Raji (cell line): ENCODE data around the gene PDE1A.

ENCODE experiments used
- POLR2A ChIP-seq: IDR thresholded peaks from 2 replicates; pipeline ENCODE4 v1.6.1; 2011; ENCODE audit warnings: low read depth, low read length, control low read depth; ENCODE audit not compliant: insufficient read depth

PDE1A gene

DNA sequence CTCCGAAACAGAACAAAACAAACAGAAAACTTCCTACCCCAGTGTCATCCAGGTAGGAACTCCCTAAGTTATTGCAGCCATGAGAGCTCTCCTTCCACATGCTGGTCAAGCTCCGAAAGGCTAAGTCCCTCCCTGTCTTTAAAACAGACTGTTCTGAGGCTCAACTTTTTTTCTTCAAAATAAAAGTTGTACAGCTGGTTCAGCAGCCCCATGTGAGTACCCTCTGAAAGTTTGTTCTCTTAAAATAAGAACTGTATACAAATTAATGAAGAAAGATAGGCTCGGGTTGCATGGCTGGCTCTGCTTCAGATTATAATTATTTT lies at the start of gene PDE1A:
Gene PDE1A (minus strand): TSS at position 119 of the 323 bp plus-strand sequence.
- TF ChIP-seq POLR2A: no peak

DNA sequence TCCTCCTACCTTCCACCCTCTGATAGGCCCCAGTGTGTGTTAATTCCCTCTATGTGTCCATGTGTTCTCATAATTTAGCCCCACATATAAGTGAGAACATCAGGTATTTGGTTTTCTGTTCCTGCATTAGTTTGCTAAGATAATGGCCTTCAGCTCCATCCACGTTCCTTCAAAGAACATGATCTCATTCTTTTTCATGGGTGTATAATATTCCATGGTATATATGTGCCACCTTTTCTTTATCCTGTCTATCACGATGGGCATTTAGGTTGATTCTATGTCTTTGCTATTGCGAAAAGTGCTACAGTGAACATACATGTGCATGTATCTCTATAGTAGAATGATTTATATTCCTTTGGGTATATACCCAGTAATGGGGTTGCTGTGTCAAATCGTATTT lies 46.8 kb upstream of the PDE1A start:
- TF ChIP-seq POLR2A: no peak

DNA sequence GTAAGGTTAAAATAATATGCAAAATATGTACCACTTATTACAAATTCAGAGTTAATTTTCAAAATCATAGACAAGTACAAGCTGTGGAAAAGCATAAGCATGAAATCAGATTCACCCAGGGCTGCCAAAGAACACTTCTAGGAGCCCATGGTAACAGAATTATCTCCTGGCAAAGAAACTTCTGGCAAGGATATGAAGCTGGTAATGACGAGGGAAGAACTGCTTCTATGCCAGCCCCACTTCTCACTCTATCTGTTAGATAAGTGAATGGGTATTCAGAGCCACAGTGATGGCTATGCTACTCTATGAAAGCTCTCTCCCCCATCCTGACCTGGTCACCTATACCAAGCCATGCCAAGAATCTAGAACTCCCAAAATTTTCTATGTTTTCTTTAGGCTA lies 36.9 kb upstream of the PDE1A start:
- no peak for TF ChIP-seq POLR2A

DNA sequence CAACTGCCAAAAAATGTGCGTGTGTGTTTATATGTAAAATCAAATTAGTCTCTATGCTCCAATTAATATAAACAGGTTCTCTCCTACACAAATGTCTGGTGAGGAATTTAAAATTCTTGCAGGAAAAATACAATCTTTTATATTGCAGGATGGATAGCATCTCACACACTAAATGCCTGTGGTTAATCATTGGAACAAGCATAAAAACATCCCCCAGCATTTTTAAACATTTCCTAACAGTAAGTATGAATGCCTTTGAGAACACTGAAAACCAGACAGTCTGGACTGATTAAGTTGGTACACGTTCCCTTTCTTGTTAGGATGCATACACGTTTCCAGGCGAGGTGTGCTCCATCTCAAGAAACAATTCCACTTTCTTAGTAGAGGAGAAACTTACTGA lies 29.9 kb upstream of the PDE1A start:
- TF ChIP-seq POLR2A: no peak

DNA sequence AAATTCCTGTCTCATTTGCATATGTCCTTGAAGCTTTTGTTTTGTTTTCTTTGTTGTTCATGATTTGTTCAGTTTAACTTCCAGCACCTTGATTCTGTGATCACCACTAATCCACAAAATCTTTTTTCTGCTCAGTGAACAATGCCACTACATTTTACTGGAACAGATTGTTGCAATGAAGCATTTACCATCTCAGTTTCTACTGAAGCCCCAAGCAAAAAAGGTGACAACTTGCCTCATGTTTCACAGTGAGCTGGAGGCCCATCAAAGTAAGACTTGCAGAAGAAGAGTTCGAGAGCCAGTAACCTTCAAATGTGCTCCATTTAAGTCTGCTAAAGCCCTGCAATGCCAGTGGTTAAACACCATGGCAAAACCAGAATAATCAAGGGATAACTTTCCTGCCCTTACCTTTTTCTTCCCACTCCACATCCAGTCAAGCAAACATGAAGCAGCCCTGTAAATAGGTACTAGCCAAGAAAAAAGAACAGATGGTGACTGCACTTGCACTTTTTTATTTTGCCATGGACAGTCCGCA lies 25.7 kb upstream of the PDE1A start:
- TF ChIP-seq POLR2A: no peak

DNA sequence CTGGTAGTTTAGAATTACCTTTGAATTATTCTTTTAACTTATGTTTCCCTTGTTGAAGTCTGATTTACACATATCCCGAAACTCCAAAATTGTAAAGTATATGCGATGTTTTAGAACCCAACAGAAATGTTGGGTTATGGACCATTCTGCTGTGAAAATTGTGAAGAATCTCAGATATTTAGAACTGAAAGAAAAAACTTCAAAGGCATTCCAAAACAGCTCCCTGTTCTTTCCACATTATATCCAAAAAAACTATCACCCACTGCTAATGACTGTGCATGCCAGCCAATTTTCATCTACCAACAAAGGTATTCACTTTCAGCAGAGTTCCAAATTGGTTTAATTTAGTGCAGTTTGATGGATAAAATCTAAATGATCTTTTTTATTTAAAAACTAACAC lies 21.5 kb upstream of the PDE1A start:
- no peak for TF ChIP-seq POLR2A

DNA sequence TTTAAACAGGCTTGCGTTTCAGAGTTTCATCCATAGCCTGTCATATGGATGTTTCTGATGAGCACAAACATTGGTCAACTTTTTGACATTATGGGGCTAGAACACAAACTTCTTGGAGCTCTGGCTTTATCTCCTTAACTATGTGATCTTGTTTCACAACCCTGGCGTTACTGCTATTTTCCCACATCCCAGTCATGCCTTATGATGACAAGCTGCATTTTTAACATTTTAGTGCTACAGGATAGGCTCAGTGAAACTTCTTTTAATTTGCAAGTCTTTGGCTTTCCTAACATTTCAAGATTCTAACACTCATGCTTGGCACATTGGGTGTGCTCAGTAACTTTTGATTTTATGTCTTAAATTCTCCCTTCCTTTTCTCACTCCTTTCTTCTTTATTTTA lies 21.0 kb upstream of the PDE1A start:
- TF ChIP-seq POLR2A: no peak

DNA sequence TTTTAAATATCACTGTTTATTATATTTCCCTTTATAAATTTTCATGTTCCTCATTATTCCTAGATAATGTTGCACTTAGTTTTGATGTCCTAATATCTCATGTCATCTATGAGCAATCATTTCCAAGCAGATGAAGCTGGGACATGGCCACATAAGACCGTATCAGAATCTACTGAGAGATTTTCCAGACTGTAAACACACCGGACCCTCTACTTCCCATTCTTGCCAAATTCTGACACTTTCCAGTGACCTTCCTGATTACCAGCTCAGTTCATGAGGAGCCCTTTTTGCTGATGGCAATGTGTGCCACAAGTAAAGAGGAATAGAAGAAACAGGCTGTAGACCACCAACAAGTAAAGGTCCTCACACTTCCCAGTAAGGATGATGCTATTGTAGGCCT lies 20.3 kb upstream of the PDE1A start:
- no peak for TF ChIP-seq POLR2A

DNA sequence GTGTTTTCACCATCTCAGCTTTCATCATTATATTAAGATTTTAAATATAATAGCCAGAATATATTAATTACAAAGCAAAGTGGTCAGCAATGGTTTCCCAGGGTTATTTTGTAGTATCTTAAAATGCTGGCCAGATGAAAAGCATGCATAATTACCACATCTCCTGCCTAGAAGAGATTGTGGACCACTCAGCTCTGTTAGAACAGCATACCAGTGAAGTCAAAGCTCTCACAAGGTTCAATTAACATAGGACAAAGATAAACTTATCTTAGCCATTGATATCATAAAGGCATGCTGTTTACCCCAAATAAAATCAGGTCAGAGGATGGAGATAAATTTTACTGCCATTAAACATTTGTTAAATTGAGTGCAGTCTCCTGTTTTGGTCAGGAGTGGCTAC lies 19.3 kb upstream of the PDE1A start:
- no peak for TF ChIP-seq POLR2A

DNA sequence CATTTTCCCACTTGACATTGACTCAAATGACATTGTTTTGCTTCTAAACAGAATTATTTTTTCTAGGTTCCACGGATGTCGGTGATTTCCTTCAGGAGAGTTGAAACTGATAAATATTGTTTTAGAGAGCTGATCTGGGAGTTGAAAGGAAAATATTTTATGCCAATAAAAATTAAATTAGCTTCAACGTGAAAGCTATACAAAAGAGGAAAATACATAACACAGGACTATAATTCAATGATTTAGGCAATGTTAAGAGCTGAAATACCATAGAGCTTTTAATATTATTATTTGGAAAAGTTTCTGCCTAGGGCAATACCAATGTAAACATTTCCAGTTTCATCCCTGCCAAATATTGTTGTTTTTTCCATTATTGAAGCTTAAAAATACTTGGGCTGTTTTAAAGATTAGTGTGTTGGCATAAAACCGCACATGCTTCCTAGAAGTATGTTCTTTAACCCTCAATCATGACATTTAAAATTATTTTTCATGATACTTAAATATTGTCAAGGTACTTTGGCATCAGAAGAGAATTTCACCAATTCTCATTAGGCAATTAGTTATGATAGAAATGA lies 18.6 kb upstream of the PDE1A start:
- TF ChIP-seq POLR2A: no peak

DNA sequence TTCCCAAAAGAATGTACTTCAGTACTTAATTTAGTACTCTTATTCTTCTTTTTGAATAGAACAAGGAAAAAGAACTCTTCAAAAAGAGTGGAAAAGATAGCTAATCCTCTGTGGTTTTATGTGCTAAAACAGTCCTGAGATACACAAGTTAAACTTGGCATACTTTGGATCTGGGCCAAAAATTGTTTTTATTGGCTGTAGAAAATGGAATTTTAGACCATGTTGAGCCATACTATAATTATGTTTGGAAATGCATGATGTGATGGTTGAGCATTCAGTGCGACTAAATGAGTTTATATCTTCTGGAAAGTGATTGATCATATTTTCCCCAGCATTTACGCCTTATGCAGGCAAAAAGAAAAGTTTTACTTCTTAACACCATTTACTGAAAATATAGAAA lies 18.0 kb upstream of the PDE1A start:
- TF ChIP-seq POLR2A: no peak

DNA sequence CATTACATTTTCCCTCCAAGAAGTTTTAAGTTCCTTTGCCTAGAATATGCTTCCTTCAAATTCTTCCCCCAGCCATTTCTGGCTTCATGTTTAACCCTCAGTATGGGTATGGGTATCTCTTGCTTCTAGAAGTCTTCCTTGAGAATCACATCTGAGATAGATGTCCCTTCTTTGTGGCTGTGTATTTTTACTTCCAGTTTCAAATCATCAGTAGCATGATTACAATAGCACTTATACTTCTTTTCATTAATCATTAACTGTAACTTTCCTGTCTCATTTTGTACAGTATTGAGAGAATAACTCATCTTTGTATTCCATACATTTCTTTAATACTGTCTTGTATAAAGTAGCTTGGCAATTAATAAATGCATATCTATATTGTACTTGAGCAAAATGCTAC lies 17.3 kb upstream of the PDE1A start:
- no peak for TF ChIP-seq POLR2A

DNA sequence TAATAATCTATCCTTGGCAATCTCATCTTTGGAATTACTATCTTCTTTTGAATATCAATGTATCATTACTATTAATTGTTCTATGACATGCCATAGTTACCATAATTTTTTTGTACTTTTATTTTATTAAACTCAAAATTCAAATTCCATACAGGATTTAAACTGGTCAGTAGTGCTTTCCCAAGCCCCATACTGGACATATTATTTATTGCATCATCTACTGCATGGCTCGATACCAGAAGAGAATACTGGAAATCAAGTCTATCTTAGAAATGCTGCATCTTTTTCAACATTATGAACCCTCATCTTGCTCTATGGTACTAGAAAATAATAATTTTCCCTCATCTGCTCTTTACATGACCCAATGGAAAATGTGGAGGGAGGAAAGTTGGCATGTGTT lies 9.4 kb upstream of the PDE1A start:
- TF ChIP-seq POLR2A: no peak

DNA sequence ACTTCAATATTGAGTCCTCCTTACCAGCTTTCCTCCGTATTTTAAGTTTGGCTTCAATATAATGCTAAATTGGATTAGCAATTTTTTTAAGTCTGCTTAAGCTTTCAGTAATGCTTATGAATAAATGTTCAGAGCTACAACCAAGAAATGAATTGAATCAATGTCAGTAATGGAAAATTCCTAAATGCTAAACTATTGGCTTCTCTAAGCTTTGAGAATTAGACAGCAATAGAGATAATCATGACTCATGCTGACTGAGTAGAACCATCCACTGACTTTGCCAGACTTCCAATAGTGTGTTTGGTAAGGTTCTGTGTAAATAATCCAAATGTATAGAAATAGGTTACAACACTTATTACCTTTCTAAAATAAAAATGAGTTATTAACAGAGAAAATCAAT lies 8.9 kb upstream of the PDE1A start:
- no peak for TF ChIP-seq POLR2A

DNA sequence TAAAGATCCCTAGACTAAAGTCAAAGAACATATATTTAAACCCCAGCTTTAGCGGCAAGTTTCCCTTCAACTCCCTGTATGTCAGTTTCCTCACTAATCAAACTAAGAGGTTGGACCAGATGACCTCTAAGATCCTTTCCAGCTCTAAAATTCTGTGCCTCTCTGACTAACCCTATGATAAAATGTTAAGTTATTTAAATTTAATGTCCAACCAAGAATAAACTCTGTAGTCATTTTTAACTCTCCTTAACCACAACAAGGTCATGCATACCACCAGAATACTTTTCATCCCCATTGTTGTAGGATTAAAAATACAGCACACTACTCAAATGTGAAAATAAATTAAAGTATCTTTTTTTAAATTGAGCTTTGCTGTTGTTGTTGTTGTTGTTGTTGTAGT lies 5.2 kb upstream of the PDE1A start:
- TF ChIP-seq POLR2A: no peak

DNA sequence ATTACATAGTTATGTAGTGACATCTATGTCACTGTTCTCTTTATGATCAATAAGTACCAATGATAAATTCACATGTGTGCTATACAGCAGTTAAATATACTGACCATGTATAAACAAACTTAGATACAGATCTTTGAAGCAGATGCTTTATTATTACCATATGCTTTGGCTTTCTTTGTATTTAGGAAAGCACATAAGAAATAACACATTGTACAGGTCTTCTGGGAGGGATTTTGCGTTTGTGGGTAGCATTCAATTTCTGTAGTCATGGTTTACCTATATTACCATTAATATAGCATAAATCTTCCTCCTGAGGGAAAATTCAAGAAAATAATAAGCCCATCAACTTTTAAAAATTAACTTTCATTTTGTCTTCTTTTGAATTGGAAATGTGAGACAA lies 1.6 kb upstream of the PDE1A start:
- TF ChIP-seq POLR2A: no peak

DNA sequence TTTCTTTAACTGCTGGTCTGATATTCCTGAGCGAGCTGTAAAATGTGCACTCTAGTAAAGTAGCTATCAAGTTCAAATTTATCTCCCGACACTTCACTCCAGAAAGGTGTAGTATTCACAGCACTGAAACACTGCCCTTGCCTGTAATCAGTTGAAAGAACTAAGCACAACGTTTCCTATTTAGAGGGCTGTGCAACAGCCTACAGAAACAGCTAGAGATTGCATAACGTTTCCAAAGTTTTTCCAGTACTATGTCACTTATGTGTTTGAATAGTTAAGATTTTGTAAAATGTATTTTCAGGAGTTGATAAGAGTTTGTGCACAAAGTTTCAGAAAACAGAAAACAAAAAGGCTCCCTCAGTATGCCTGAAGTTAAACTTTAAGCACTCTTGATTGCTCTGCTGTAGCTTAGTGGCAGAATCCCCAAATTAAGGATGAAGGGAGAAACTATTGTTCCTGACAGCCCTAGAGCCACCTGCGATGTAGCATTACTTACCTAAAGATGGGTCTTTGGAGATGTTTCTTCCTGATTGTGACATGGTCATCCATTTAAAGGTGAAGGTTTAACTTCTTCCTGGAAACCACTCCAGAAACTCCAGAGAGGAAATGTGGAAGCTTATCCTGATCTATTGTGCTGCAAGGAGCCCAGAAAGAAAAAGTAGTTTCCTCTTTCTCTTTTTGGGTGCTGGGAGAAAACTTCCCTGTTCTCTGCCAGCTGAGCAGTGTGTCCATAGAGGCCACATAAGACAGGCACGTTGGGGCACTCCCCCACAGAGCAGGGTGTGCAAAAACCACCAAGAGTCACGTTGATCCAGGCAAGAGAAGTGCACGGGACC lies 536 bp downstream of the PDE1A start:
- TF ChIP-seq POLR2A: no peak
